Stimulated activated CD4-positive, alpha-beta T cell treated with anti-CD3 and anti-CD28 coated beads, Interleukin-1b, Interleukin-23, amount 100 ng/mL, for 48 hours (primary cell): Measurements from ENCODE around the gene PPP1R9B.
A peak's percentile ranks its signal among the peaks of the same experiment; 100 is the strongest.

Experiments used
- DNase-seq: peaks from one replicate; pipeline ENCODE4 v3.0.0-alpha.2; 2020

PPP1R9B gene

DNA sequence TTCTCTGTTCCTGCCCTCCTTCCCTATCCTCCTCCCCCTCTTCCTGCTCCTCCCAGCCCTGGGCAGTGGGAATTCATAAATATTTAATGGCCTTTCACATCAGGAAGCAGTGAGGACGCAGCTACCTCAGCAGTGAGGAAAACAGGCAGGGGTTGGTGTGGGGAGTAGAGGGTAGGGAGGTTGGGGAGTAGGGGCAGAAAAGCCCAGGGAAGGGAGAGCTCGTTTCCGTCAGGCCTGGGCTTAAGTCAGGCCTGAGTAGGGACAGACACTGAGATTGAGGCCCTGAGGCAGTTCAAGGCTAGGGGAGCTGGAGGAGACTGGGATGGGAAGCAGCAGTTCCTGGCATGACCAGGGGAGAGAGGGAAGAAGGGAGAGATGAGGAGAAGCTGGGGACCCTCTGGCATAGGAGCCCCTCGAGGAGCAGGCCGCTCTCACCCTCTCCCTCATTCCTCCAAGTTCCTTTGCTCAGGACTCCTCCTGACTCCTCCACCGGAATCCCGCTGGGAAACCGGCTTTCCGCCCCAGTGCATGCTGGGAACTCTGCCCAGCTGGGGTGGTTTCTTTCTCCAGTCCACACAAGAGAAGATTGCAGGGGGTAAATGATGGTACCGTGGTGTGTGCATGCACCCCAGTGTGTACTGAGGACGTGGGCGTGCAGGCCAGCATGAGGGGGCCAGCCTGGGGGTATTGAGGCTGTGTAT, 26.7 kb downstream of the PPP1R9B start:
- DNase-seq, result no peak

DNA sequence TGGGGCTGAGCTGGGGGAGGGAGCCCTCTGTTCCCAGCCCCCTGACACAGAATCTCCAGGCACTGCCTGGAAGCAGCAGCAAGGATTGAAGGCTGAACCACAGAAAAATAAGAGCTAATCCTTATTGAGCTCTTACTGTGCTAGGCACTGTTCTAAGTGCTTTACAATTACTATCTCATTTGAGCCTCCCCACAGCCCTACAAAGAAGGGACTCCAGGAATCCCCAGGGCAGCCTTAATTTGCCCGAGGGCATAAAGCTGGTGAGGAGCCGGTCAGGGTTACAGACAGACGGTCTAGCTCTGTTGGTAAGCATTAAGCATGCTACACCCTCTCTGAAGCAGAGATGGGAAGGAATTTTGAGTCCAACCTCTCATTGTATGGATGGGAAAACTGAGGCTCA, 27.5 kb downstream of the PPP1R9B start:
- DNase-seq, result no peak

DNA sequence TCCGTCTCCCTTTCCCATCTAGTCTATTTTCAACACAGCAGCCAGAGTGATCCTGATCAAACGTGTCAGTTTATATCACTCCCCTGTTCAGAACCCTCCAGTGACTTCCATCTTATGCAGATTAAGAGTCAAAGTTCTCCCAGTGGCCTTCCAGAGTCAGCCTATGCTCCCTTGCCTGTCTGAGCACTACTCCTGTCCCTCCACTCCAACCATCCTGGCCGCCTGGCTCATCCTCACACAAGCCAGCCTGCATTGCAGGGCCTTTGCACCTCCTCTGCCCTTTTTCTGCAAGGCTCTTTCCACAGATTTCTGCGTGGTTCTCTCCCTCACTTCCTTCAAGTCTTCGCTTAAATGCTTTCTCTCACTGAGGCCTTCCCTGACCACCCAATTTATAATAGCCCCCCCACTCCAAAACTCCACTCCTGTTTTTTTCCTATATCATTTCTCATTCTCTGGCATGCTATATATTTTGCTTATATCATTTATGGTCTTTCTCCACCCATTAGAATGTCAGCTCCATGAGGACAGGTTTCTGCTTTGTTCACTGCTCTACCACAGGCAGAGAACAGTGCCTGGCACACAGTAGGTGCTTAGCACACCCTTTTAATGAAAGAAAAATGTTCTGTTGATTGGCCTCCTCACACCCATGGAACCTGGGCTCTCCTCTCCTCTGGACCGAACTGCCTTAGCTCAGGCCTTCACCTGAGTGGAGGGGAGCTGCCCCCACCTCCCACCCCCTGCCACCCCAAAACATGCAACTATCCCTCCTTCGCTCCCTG, 29.8 kb downstream of the PPP1R9B start:
- DNase-seq, result no peak

DNA sequence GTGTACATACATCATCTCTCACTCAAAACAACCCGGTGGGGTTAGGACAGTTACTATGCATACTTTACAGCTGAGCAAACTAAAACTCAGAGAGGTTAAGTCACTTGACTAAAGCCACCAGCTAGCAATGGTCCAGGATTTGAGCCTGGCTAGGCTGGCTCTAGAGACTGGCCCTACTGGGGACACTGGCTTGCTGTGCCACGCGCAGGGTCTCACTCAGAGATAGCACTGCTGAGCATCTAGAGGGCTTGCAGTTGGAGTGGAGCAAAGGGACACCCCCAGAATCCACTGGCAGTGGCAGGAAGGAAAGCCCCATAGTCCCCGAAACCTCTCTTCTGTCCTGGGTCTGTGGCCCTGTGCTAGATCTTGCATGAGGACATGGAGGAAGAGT, 31.7 kb downstream of the PPP1R9B start:
- DNase-seq, result no peak

DNA sequence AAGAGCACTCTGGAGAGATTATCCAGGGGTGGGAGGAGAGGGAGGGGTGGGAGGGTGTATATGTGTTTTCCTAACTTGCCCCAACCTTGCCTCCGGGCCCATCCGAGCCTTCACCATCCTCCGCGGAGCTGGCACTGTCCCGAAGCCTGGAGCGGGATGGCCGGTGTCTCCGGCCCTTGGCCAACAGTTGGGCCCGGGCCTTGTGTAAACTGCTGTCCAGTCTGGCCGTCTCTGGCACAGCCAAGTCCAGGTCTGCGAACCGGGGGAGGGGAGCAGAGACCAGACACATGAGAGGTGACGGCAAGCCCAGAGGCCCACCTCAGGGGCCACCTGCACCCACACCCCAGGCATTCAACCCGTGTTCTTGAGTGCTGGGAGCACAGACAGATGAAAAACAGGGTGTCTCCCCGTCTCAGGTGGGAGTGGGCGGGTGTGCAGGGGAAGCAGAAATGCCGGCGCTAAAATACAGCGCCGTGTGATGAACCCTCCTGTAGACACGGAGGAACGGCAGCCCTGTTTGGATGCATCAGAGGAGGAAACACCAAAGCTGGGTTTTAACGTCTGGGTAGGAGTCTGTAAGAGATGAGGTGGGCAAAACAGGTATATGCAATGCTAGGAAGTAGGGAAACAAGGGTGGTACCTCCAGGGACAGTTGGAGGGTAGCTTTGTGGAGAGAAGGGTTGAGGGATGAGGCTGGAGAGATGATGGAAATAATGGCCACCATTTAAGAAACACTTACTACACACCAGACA, 32.2 kb downstream of the PPP1R9B start:
- DNase-seq, result no peak

DNA sequence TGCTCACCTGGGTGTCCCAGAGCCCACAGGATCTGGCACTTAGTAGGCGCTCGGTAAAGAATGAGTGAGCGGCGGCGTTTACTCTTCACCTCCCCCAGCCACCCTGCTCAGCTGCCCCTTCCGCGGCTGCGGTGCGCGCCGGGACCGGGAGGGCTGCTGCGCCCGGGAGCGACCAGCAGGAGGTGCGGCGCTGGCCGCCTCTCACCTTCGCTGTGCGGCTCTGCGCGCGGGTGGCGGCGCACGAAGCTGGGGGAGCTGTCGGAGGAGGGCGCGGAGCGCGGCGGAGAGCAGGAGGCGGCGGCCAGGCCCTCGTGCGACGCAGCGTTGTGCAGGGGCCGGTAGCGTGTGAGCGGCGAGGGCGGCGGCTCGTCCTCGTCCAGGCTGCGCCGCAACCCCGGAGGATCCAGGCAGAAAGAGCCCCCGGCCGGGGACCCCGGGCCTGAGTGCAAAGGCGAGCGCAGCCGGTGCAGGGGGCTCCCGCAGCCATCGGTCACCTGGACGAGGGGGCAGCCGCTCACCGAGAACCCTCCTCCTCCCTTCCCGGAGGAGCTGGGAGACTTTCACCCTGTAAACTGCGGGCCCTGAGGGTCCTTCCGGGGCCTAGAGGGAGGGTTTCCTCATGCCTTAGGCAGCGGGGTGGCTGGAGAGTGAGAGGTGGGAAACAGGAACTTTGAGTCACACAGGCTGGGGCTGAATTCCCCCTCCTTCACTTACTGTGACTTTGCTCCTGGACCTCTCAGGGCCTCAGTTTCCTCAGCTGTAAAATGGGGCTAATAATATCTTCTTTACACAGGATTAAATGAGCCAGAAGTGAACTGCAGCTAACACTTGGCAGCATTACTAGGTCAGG, 33.0 kb downstream of the PPP1R9B start:
- peak; percentile 67 for DNase-seq

DNA sequence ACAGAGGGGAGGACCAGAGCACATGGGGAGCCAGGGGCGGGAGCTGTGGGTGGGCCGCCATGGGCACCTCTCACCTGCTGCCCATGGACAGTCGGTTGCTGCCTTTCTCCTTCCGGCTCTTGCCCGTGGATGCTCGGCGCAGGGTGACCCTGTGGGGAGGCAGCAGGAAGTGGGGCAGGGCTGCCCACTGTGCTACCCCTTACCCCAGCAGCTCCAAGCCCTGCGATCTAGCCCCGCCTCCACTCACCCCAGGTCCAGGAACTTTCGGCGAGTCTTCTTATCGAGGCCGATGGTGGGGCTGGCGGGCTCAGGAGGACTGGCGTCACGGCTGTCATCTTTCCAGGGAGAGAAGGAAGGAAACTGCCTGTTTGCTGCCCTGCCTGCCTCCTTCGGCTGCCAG, 34.7 kb downstream of the PPP1R9B start:
- no peak for DNase-seq

DNA sequence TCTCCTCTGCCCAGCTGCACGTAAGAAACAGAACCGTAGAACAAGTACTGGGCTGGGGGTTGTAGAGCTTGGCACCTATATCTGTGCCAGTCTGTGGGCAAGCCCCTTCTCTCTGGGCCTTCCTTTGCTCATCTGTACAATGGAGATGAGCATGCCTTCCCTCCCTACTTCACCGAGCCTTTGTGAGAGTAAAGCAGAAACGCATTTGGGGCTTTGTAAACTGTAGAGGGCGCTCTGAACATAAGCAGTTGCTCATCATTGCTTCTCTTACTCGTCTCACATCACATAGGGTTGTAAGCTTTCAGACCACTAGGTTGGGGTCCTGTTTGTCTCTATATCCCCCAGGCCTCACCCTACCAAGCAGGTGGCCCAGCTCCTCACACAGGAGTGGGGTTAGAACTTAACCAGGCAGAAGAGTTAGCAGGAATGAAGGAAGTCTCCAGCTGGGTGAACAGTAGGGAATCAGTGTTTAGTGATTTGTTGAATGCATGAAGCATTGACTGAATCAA, 35.6 kb downstream of the PPP1R9B start:
- DNase-seq, result peak; percentile 46

DNA sequence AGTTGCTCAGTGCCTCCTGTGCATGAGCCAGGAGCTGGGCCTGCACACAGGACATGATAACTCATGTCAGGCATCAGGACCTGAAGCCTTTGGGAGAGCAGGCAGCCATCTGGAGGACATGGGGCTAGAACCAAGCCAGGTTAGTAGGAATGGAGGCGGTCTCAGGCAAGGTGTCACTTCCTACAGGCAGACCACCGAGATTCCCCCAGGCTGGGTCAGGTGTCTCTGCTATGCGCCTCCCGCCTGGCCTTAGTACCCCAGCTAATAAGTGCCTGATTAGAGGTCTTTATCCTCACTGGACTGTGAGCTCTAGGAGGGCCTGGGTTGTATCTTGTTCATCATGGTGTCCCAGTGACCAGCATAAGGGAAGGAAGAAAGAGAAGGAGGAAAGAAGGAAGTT, 36.1 kb downstream of the PPP1R9B start:
- DNase-seq, result no peak

DNA sequence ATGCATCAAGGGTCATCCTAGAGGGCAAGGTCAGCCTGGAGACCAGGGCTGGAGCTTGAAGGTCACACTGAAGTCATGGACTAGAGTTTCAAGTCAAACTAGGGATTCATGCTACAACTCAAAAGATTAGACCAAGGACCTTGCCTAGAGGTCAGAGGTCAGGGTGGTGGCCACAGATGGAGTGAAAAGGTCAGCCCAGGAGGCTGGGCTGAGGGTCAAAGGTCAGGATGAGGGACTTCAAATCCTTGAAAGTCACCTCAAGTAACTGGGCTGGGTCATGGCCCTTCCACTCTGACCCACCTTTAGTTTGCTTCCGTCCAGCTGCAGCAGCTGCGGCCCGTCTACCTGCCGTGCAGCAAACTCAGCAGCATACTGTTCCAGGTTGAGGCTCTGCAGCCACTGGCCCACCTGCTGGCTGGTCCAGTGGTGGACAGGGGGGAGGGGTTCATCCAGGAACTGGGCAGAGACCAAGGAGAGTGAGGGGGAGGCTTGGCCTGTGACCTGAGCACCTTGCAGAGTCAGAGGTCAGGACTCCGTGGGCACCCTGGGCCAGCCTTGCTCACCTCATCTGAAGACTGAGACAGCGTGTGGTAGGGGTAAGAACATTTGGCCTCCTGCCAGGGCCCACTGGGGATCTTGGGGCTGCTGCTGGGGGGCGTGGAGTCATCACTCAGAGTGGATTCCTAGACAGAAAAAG, 36.7 kb downstream of the PPP1R9B start:
- DNase-seq, result no peak

DNA sequence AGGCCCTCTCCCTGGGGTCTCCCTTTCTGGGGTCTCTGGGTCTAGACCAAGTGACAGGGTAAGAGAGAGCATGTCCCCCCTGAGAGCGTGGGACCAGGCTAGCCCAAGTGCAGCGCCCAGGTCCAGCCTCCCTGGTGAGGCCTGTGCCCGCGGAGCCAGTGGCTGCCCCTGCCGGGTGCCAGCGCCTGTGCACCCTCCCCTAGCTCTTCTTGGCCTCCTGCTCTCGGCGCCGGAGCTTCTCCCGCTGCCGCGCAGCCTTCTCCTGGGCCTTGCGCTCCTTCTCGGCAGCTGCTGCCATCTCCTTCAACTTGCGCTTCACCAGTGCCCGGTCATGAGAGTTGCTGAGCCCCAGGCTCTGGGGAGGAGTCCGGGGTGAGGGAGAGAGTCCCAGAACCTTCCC, 37.8 kb downstream of the PPP1R9B start:
- no peak for DNase-seq

DNA sequence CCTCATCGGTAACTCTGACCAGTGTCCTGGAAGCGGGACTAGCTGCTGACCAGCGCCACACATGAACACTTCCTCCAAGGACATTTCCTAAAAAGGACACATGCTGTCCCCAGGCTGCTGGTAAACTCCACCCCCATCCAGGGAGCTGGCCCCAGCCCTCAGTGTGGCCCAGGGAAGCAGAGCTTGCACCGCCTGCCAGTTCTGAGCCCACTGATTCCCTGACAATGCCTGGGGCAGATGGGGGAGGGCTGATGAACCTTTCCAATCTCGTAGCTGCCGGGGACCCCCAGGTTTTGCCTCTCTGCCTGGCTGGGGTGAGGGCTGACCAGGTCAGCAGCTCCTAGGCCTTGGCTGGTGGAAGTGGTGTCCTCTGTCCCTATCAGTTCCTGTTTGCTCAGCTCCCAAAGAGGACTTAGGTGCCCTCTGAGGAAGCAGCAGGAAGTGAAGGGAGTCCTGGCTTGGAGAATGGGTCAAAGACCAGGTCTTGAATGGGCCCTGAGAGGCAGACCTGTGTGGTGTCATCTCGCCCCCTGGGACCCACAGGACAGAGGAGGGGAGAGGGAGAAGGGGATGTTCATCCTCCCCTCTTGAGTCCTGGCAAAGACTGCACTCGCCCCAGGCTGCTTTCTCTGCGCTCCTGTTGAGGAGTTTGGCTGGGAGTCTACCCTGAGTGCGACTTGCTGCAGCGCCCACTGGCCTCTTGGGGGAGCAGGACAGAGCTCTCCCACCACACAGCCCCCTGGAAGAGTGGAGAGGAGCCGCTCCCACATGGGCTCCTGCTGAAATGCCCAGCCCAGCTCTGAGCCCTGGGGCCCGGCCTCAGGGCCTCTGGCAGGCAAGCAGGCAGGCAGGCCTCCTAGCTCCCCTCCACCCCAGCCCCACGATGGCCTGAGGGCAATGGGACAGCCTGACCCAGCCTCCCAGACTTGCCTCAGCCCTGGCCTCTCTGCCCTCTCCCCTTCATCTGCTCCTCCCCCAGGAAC, 38.5 kb downstream of the PPP1R9B start:
- DNase-seq, result no peak

DNA sequence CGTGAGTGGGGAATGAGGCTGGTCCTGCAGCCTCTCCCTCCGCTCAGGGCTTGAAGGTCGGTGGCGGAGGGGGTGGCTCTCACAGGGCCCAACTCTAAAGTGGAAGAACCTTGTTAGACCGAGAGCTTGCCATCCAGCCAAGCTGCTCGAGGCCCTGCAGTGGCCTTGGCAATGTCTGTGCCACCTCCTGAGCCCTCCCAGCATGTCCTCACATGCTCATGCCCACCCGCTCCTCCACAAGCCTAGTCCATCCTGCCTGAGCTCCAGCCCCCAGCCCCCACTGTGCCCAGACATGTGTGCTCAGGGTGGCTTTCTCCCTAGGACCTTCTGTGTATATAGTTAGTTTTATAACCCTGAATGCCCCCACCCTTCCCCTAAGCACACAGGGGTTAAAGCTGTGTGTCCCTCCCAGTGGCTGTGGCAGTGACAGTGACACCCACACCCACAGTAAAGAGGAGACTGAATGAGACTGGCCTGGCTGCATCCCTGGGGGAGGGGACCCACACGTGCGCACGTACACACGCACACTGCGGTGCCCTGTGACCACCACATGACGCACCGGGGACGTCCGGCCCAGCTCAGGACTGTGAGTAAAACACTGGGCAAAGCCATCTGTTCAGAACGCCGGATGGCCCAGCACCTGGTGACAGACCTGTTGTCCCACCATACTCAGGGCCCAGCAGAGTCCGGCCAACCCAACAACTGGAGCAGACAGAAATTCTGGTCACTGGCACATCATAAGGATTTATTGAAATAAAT, 39.7 kb downstream of the PPP1R9B start:
- DNase-seq, result no peak

DNA sequence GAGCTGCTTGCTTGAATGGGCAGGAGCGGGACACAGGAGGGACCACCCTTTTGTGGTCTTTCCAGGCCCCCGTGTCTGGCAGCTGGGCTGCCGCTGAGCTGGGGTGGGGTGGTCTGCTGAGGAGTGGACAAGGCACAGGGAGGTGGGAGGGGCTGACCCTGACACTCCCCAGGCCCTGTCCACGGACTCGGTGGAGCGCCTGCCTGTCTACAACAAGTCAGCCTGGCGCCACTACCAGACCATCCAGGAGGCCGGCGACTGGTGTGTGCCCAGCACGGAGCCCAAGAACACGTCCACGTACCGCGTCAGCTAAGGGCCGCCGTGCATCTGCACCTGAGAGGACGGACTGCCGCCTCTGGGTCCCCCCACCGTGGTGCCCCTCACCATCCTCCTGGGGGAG, 40.7 kb downstream of the PPP1R9B start:
- DNase-seq, result no peak

DNA sequence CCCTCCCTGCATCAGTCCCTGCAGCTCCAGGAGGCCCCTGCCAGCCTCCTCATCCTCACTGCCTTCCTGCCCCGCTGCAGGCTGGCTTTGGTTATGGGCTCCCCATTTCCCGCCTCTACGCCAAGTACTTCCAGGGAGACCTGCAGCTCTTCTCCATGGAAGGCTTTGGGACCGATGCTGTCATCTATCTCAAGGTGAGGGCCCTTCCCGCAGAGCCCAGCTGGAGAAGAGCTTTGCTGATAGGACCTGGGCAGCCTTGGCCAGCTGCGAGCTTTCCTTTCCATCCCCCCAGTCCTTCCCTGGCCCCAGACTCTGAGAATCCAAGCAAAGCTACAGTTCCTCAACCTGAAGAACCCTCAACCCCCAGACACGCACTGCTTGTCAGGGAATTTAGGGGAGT, 41.3 kb downstream of the PPP1R9B start:
- DNase-seq, result no peak

DNA sequence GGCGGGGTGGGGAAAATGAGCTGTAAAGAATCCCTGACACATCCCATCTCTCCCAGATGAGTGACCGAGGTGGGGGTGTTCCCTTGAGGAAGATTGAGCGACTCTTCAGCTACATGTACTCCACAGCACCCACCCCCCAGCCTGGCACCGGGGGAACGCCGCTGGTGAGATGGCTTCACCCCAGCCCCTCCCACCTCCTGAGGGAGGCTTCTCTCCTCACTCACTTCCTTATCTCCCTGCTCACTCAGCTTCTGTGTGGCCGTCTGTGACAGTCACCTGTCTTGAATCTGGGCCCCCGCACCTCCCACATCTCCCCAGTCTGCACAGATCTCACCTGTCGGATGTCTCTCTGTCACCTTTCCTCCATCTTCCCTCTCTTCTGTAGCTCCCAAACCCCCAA, 41.9 kb downstream of the PPP1R9B start:
- DNase-seq, result no peak

DNA sequence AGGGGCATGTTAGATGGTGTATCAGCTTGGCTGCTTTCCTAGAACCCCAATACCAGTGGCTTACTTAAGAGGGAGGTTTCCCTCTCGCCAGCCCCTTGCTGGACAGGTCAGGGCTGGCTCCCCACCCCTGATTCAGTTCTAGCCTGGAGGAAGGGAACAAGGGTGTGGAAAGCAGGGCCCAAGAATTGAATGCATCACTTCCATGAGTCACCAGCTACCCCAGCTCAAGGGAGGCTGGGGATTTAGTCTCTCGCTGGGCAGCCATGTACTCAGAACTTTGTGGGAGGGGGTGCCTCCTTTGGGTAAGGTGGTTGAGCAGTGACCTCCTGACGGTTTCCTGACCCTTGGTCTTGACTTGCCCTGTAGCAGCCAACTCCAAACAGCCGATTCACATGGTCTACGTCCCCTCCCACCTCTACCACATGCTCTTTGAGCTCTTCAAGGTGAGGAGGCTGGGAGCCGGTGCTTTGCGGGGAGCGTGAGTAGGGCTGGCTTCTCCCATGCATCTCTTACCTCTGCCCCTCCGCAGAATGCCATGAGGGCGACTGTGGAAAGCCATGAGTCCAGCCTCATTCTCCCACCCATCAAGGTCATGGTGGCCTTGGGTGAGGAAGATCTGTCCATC, 42.6 kb downstream of the PPP1R9B start:
- DNase-seq, result no peak

DNA sequence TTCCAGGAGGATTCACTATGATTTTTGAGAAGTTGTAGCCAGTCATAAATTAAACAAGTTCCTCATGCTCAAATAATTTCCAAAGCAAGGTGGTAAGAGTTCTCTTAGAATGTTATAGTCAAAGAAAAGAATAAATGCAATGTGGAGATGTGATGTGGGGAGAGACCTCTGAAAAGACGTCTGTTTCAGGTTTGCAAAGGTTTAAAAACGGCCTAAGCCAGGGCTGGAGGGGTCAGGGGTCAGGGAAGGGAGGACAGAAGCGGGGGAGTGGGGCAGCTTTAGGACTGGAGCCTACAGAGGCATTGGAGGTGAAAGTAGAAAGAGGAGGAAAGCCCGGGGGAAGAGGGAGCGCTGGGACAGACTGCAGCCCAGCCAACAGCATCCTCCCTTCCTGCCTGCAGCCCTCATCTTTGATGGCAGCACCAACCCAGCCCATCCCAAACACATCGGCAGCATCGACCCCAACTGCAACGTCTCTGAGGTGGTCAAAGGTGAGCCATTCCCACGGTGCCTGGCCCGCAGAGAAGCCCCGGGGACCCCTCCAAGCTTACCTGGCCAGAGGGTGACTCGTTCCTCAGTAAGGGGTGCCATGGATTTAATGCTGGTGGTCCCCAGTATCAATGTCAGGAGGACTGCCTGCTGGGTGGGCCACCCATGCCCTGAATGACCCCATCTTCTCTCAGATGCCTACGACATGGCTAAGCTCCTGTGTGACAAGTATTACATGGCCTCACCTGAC, 43.9 kb downstream of the PPP1R9B start:
- DNase-seq, result no peak

DNA sequence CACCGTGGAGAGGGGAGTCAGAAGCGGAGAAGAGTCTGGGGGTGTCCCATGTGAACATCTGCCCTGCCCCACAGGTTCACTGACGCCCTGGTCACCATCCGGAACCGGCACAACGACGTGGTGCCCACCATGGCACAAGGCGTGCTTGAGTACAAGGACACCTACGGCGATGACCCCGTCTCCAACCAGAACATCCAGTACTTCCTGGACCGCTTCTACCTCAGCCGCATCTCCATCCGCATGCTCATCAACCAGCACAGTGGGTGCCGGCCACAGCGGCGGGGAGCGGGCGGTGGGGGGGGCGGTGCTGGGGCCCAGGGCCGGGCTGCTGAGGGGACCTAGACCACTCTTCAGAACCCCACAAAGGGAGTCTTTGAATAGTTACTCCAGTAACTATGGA, 44.7 kb downstream of the PPP1R9B start:
- DNase-seq, result no peak
